Measurements from ENCODE around the gene DNAJA3. TPM values are rescaled to one million over a fixed set of nuclear protein-coding genes. Genes with fewer than 3 reads are reported as not detected.

The DNAJA3 gene
- total RNA-seq, 1 experiment from 2014 or later, result 101 TPM

- ChIA-PET POLR2A (ENCODE audit: low non-redundant PET) (no interaction called here), CTCF (no interaction called here)
- Histone ChIP-seq H3K27ac (ENCODE audit: low read depth, low read length, poor library complexity, severe bottlenecking) (no peak overlapping the region), H3K36me3 (ENCODE audit: insufficient read depth, low read length, poor library complexity, severe bottlenecking) (peaks cover 79% of the 10 kb centered on the region), H3K9me3 (ENCODE audit: low read depth, low read length, poor library complexity, severe bottlenecking) (no peaks in the 10 kb centered on the region), H3K27me3 (replicated peaks; ENCODE audit: insufficient read depth, low read depth, low read length, poor library complexity) (no peaks in the 10 kb centered on the region), H3K4me1 (ENCODE audit: insufficient read depth, low read length, poor library complexity, severe bottlenecking) (peaks cover 13% of the 10 kb centered on the region), H3K4me3 (ENCODE audit: low read depth, low read length, poor library complexity, severe bottlenecking) (no peak overlapping the region)
- no peak for DNase-seq (ENCODE audit: low spot score)
- BruUV-seq (replicated peaks), result no TSS peak
- intact Hi-C loops (cut with micrococcal nuclease; ENCODE audit: unreplicated experiment), result no loop called here
- no peak for TF ChIP-seq EZH2 (IDR thresholded peaks at IDR 0.05; ENCODE audit: borderline replicate concordance, low read depth, low read length, poor library complexity, severe bottlenecking)
- TF ChIP-seq, protein P1, sequence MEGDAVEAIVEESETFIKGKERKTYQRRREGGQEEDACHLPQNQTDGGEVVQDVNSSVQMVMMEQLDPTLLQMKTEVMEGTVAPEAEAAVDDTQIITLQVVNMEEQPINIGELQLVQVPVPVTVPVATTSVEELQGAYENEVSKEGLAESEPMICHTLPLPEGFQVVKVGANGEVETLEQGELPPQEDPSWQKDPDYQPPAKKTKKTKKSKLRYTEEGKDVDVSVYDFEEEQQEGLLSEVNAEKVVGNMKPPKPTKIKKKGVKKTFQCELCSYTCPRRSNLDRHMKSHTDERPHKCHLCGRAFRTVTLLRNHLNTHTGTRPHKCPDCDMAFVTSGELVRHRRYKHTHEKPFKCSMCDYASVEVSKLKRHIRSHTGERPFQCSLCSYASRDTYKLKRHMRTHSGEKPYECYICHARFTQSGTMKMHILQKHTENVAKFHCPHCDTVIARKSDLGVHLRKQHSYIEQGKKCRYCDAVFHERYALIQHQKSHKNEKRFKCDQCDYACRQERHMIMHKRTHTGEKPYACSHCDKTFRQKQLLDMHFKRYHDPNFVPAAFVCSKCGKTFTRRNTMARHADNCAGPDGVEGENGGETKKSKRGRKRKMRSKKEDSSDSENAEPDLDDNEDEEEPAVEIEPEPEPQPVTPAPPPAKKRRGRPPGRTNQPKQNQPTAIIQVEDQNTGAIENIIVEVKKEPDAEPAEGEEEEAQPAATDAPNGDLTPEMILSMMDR (conservative IDR thresholded peaks at IDR 0.05; ENCODE audit: low read depth, low read length), result no peak
Measured at GRCh38 chr16:4454623-4455022, 29.0 kb downstream of the DNAJA3 start.

DNA sequence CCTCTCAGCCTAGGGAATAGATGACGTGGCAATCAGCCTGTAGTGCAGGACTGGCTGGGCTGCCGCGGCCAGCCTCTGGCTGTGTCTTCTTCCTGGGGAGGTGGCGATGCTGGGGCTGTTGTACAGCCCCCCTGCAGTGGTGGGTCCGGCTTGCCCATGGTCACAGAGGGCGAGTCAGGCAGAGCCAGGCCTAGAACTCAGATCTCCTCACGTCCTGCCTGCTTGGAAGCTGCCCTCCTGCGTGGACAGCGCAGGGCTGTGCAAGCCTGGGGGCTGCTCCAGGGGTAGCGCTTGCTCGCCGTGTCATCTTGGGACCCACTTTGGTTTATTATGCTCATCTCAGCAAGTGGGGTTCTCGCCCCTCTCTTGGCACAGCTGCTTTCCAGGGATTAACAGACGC is 29.4 kb downstream of the DNAJA3 start:
- intact Hi-C loops (cut with micrococcal nuclease; ENCODE audit: unreplicated experiment), result no loop called here
- H3K27ac ChIP-seq (ENCODE audit: low read depth, low read length, poor library complexity, severe bottlenecking), result peak overlapping the region; percentile 30
- H3K4me3 ChIP-seq (ENCODE audit: low read depth, low read length, poor library complexity, severe bottlenecking), result no peak overlapping the region
- CTCF ChIA-PET, result no interaction called here
- no peaks in the 10 kb centered on the region for H3K27me3 ChIP-seq (replicated peaks; ENCODE audit: insufficient read depth, low read depth, low read length, poor library complexity)
- DNase-seq (ENCODE audit: low spot score), result no peak
- TF ChIP-seq, protein P1 (conservative IDR thresholded peaks at IDR 0.05; ENCODE audit: low read depth, low read length), result no peak
- no peak for TF ChIP-seq EZH2 (IDR thresholded peaks at IDR 0.05; ENCODE audit: borderline replicate concordance, low read depth, low read length, poor library complexity, severe bottlenecking)
- no peaks in the 10 kb centered on the region for H3K9me3 ChIP-seq (ENCODE audit: low read depth, low read length, poor library complexity, severe bottlenecking)
- H3K36me3 ChIP-seq (ENCODE audit: insufficient read depth, low read length, poor library complexity, severe bottlenecking), result peaks cover 79% of the 10 kb centered on the region
- no TSS peak for BruUV-seq (replicated peaks)
- H3K4me1 ChIP-seq (ENCODE audit: insufficient read depth, low read length, poor library complexity, severe bottlenecking), result peaks cover 13% of the 10 kb centered on the region
- POLR2A ChIA-PET (ENCODE audit: low non-redundant PET), result no interaction called here

GRCh38 chr16:4455951-4456350 is 30.3 kb downstream of the DNAJA3 start:
- H3K27me3 ChIP-seq (replicated peaks; ENCODE audit: insufficient read depth, low read depth, low read length, poor library complexity), result no peaks in the 10 kb centered on the region
- H3K4me1 ChIP-seq (ENCODE audit: insufficient read depth, low read length, poor library complexity, severe bottlenecking), result peaks cover 5% of the 10 kb centered on the region
- H3K4me3 ChIP-seq (ENCODE audit: low read depth, low read length, poor library complexity, severe bottlenecking), result no peak overlapping the region
- ChIA-PET CTCF (no interaction called here), POLR2A (ENCODE audit: low non-redundant PET) (no interaction called here)
- DNase-seq (ENCODE audit: low spot score), result no peak
- BruUV-seq (replicated peaks), result TSS peak; percentile 50
- peak overlapping the region; percentile 30 for H3K27ac ChIP-seq (ENCODE audit: low read depth, low read length, poor library complexity, severe bottlenecking)
- H3K9me3 ChIP-seq (ENCODE audit: low read depth, low read length, poor library complexity, severe bottlenecking), result no peaks in the 10 kb centered on the region
- no peak for TF ChIP-seq EZH2 (IDR thresholded peaks at IDR 0.05; ENCODE audit: borderline replicate concordance, low read depth, low read length, poor library complexity, severe bottlenecking)
- TF ChIP-seq, protein P1 (conservative IDR thresholded peaks at IDR 0.05; ENCODE audit: low read depth, low read length), result no peak
- H3K36me3 ChIP-seq (ENCODE audit: insufficient read depth, low read length, poor library complexity, severe bottlenecking), result peaks cover 76% of the 10 kb centered on the region
- intact Hi-C loops (cut with micrococcal nuclease; ENCODE audit: unreplicated experiment), result no loop called here
